GM21786 (cell line): Measurements from ENCODE around the gene CDH13.

Experiments used
- ATAC-seq: cut with Tn5 transposase; IDR thresholded peaks from one replicate; pipeline ENCODE4 v1.9.1; 2021; ENCODE audit not compliant: unreplicated experiment

The CDH13 gene

GRCh38 chr16:82625066-82625968 is 1.5 kb upstream of the CDH13 start:
- no peak for ATAC-seq

DNA sequence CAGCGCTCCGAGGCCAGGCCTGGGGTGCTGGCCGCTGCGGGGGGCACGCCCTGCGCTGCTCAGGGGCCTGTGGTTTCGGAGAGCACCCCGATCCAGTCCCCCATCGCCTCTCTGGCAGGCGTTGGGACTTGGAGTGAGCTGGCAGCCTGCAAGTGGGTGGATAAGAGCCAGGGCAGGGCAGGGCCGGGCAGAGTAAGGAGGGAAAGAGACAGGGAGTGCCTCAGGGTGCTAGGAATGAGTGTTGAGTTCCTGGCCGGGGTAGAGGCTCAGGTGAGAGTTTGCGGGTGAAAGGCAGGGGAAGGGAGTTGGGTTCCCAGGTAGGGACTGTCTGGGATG is 1.3 kb downstream of the CDH13 start:
- ATAC-seq: no peak

GRCh38 chr16:82628711-82629110 is 1.9 kb downstream of the CDH13 start:
- no peak for ATAC-seq

DNA sequence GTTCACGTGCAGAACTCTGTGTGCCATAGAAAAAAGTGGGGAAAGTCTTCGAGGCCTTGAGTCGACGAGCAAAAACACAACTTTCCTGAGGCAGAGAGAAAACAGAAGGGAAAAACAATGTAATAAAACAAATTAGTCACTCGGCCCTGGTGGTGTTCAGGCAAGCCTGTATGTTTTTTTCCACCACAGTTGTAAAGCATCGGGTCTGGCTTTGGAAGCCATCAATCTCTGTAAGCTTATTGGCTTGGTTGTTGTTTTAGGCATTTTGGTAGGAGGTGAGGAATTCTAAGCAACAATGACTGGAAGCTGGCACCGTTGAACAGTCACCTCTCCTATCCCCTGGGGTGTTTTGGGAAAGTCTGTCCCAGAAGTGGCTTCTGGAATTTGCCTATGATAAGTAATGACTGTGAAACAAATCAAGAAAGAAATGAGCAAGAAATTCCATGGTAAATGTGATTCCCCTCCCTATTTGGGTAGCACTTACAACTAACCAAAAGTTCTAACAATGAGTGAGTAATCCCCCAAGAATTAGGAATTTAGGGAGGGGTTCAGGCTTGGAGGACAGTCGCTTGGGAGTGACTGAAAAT is 2.8 kb downstream of the CDH13 start:
- no peak for ATAC-seq

DNA sequence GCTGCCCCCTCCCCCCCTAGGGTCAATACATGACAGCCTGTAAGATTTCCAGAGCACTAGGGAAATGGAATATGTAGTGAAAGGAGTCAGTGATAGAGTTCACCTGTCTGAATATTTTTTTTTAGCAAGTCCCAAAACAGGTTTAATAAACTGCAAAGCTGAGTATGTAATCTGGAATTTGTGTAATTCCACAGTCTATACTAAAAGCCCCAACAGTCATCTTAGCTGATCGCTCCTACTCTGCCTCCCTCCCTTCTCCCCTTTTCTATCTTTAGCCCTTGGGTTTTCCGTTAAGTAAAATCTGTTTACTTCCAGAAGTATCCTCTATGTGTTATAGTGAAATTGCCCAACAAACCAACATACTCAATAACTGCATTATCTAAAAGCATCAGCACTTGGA is 3.5 kb downstream of the CDH13 start:
- no peak for ATAC-seq

GRCh38 chr16:82630688-82631087 is 3.9 kb downstream of the CDH13 start:
- ATAC-seq: no peak

GRCh38 chr16:82631701-82632685 is 5.2 kb downstream of the CDH13 start:
- ATAC-seq: no peak

GRCh38 chr16:82633964-82634600 is 7.3 kb downstream of the CDH13 start:
- no peak for ATAC-seq

- no peak for ATAC-seq
These were observed 8.3 kb downstream of the CDH13 start for GRCh38 chr16:82634955-82635610.

GRCh38 chr16:82636485-82636884 is 9.7 kb downstream of the CDH13 start:
- ATAC-seq: no peak

GRCh38 chr16:82636958-82637357 is 10.2 kb downstream of the CDH13 start:
- ATAC-seq: no peak

DNA sequence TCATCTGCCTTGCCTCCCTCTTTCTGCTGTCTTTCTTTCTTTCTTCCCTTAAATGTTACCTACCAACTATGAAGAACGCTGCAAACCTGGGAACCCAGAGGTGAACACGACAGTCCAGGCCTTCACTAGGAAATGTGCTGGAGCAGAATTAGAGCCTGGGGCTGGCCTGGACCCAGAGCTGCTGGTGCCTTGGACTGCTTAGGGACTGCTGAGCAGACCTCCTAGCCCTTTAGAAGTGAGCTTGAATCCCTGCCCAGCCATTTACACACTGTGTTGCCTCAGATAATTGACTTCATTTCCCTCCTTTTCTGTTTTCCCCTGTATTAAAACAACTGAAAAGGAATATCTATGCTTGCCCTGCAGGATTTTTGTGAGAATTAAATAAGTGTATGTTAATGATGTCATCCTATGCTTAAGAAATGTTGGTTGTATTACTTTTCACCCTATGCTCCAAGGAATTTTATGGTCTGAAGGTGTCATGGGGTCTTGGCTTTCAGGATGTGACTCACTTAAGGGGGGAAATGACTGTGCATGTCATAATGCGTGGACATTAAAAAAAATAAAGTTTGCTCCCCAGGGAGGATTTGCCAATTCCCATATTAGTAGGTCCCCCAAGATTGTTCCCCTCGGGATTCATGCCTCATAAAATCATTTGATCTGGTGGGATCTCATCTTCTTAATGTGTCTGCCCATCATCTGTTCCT is 11.5 kb downstream of the CDH13 start:
- no peak for ATAC-seq

- ATAC-seq: no peak
These were observed 12.5 kb downstream of the CDH13 start for GRCh38 chr16:82639263-82639662.

DNA sequence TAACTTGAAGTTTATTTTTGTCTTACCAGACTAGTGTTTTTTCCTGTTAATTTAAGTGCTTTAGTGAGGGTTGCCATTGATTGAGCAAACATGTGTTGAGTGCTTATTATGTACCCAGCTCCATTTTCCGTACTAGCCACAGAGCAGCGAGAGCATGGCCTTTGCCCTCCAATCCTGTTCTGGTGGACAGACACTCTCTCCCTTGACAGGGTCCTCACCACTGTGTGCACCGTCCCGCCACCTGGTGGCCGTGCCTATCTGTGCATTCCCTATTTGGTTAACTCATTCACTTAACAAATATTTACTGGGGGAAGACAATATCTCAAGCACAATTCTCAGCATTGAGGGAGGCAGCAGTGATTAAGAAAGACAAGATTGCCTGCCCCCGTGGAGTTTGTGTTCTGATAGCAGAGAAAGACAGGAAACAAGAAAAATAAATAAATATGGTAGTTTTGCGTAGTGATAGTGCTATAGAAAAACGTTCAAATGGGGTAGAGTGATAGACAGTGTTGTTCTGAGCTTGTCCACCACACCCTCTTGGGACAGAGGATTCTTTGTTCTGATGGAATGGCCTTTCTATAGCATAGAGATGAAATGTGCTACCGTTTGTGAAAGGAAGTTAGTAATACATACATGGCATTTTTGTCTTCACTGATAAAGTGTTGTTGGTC is 13.0 kb downstream of the CDH13 start:
- peak; percentile 63 for ATAC-seq

DNA sequence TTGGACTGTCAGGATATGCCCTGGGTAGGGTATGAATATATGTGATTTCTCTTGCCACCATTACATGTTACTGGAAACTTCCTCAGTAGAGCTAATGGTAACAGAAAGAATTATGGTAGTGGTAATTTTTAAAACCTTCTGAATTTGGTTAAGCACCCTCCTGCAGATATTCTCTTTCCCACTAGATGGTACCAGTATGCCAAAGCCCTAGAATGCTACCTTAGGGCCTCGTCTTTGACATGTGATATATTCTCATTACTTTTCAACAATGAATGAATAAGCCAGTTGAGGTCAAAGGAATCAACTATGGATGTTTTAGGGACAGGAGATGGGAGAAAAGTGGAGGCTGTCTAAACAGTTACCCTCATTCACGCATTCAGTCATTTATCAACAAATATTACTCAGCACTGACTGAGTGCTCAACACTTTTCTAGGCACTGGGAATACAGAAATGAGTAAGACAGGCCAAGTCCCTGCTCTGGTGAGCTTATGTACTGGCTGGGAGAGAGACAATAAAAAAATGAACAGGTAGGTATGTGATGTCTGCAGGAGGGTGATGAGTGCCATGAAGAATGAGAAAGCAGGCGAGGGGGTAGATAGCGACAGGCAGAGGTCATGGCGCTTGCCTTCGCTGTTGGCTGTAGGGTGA is 14.7 kb downstream of the CDH13 start:
- ATAC-seq: no peak

- no peak for ATAC-seq
These were observed 16.4 kb downstream of the CDH13 start for GRCh38 chr16:82643136-82643535.

DNA sequence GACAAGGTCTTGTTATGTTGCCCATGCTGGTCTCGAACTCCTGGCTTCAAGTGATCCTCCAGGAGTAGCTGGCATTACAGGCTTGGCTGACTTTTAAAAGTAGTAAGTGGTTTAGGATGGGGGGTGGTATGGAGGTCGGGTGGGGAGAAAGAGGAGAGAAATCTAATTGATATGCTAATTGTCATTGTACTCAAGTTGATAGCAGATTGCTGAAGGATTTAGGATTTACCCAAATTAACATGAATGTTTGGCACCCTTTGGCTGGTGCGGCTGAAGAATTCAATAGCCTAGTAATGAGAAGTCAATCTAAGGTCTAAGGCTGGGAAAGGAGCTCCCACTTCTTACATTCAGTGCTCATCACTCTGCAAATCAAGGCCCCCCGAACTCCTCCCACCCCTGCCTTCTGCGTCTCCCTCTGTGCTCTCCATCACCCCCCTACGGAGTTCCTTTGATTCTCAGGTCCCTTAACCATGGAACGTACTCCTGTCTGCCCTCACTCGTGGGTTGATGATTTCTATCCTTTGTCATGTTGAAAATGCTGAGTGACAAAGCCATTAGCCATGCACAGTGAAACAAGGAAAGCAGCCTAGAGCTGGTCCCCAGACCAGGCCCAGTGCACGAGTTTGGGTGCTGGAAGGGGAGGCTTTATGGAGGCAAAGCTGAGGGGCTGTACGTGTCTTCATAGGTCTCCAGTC is 17.3 kb downstream of the CDH13 start:
- ATAC-seq: no peak

DNA sequence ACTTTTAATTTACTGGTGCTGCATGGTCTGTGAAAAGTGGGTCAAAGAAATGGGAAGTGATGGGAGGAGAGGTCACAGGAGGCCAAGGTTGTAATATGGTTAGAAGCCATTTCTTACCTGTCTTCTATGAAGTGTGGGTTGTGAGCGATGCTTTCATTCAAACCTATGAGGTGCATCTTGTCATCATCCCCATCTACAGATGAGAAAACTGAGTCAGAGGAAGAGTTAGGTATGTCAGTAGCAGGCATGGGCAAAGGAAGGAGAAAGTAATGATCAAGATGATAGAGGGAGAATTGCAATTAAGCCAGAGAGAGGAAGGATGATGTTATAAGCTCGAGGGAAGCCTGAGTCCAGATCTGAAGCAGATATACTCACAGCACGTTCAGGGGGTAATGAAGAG is 19.7 kb downstream of the CDH13 start:
- ATAC-seq: no peak
